Panc1 (cell line): ENCODE results near the gene IFITM1. TPM values are rescaled to one million over a fixed set of nuclear protein-coding genes. Genes with fewer than 3 reads are reported as not detected.
A peak's percentile ranks its signal among the peaks of the same experiment; 100 is the strongest.

ENCODE experiments used
- ATAC-seq: fragments of 200-7000 bp; cut with Tn5 transposase; 2 replicates; pipeline ENCODE4 v1.9.1; 2020; ENCODE audit warnings: mild to moderate bottlenecking, moderate library complexity
- BruUV-seq: library from RNA; stranded (reverse); fragments of 400-500 nt; replicated peaks from 2 replicates; lab custom pipeline; 2021; lab: Mats Ljungman, UMichigan
- CTCF ChIA-PET: fragments of 300-600 bp; sonication (Branson Sonifier 250); formaldehyde crosslinking; loops from one replicate; lab custom pipeline; 2022; ENCODE audit warnings: antibody characterized with exemption; lab: Charles Lee
- POLR2A ChIA-PET: fragments of 300-600 bp; sonication (Branson Sonifier 250); formaldehyde crosslinking; loops from one replicate; lab custom pipeline; 2022; ENCODE audit warnings: antibody characterized with exemption; lab: Charles Lee
- DNase-seq: peaks from one replicate; pipeline ENCODE4 v3.0.0-alpha.2; 2010; ENCODE audit warnings: low read depth, low spot score
- H3K27ac ChIP-seq: 2 replicates; pipeline ENCODE4 v1.5.1; 2011; ENCODE audit warnings: mild to moderate bottlenecking, low read length, inconsistent platforms
- H3K27me3 ChIP-seq: fragments of 200-500 bp; sonication (Bioruptor generic); 2 replicates; pipeline ENCODE4 v1.6.0; 2014; ENCODE audit warnings: low read length, inconsistent platforms; ENCODE audit not compliant: control insufficient read depth, insufficient read depth
- H3K36me3 ChIP-seq: fragments of 200-500 bp; sonication (Bioruptor generic); 2 replicates; pipeline ENCODE4 v1.5.1; 2014; ENCODE audit warnings: inconsistent platforms, mild to moderate bottlenecking, low read length, moderate library complexity; ENCODE audit not compliant: control insufficient read depth, insufficient read depth
- H3K4me1 ChIP-seq: 2 replicates; pipeline ENCODE4 v1.5.1; 2011; ENCODE audit warnings: inconsistent platforms, mild to moderate bottlenecking, low read length, moderate library complexity; ENCODE audit not compliant: control insufficient read depth, insufficient read depth
- H3K4me3 ChIP-seq, 2 experiments: 2 replicates each; pipeline ENCODE4 v1.5.1; 2011 to 2012; ENCODE audit warnings: low read depth in 2 of 2, low read length in 2 of 2, mild to moderate bottlenecking in 2 of 2, inconsistent platforms in 1 of 2, moderate library complexity in 1 of 2
- H3K9me3 ChIP-seq: fragments of 200-500 bp; sonication (Bioruptor generic); 2 replicates; pipeline ENCODE4 v1.5.1; 2014; ENCODE audit warnings: low read depth, mild to moderate bottlenecking, inconsistent platforms, low read length, moderate library complexity; ENCODE audit not compliant: control insufficient read depth, insufficient read depth
- POLR2AphosphoS5 ChIP-seq: IDR thresholded peaks from 2 replicates; pipeline ENCODE4 v1.6.1; 2012; ENCODE audit warnings: mild to moderate bottlenecking, low read depth, low read length, moderate library complexity
- REST ChIP-seq, 2 experiments: IDR thresholded peaks; 2 replicates each; pipeline ENCODE4 v1.6.1; 2011 to 2012; ENCODE audit warnings: low read depth in 2 of 2, control low read depth in 1 of 2, low read length in 1 of 2, mild to moderate bottlenecking in 1 of 2, moderate library complexity in 1 of 2; ENCODE audit not compliant: insufficient read depth in 1 of 2
- SIN3A ChIP-seq: IDR thresholded peaks from 2 replicates; pipeline ENCODE4 v1.6.1; 2012; ENCODE audit warnings: low read depth, mild to moderate bottlenecking, low read length, moderate library complexity, borderline replicate concordance; ENCODE audit not compliant: insufficient read depth
- TCF7L2 ChIP-seq: IDR thresholded peaks from 2 replicates; pipeline ENCODE4 v1.6.1; 2011; ENCODE audit warnings: mild to moderate bottlenecking, low read depth, low read length, inconsistent platforms
- in situ Hi-C: cut with HindIII; loops from 2 replicates; pipeline ENCODE4 v1.10.0; 2016; ENCODE audit warnings: low sequenced_read_pairs, low pct_unique_long_range_greater_than_20kb
- intact Hi-C: fragments of 100-400 bp; cut with micrococcal nuclease; formaldehyde crosslinking; loops from one replicate; pipeline ENCODE4 v1.10.0; 2022; ENCODE audit not compliant: unreplicated experiment
- total RNA-seq: library from RNA; stranded (reverse); gene quantifications from one replicate; pipeline ENCODE4 v1.2.1, GENCODE V29; 2021; ENCODE audit not compliant: unreplicated experiment
- TF ChIP-seq, protein P1 (sequence below): fragments of 450-650 bp; IDR thresholded peaks from 2 replicates; pipeline ENCODE4 v1.5.1; 2017; ENCODE audit warnings: mild to moderate bottlenecking

Gene IFITM1
- total RNA-seq, 1 experiment from 2014 or later: 66.3 TPM

DNA sequence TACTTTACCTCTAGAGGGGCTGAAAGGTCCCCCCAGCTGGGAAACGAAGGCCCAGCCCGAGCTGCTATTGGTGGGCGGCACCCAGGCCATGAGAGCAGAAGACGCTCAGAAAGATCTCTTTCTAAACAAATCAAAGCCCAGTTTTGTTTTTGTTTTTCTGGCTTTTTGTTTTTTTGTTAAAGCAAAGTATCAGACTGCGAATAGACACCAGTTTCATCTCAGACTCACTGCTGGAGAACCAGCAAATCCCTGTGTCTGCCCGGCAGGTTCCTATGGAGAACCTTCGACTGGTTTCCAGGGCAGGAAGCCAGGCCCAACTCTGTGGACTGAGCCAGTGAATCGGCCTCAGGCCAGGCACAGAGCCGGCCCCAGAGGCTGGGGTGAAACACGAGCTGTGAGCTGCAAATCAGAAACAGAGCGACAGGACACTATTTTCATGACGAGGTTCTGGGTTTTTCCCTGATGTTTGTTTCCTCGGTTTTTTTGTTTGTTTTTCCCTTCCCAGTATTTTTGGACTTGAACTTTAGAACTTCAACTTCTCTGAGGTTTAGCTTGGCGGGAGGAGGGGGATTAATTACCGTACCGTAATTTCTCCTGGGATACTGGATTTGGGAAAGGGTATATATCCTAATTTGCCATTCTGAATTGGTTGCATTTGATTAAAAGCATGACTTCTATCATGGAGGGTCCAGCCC lies 39.5 kb downstream of the IFITM1 start:
- H3K4me1 ChIP-seq: peaks cover 40% of the 10 kb centered on the region
- no peaks in the 10 kb centered on the region for H3K9me3 ChIP-seq
- no peaks in the 10 kb centered on the region for H3K36me3 ChIP-seq
- CTCF ChIA-PET: no interaction called here
- no peaks in the 10 kb centered on the region for H3K27me3 ChIP-seq
- no peak overlapping the region for H3K4me3 ChIP-seq
- POLR2A ChIA-PET: interaction anchor here (0.6 kb wide), 2 partner anchors 15 to 70 kb away, joined by 5 to 11 read pairs; no protein-coding TSS in a partner anchor
- no TSS peak for BruUV-seq
- TF ChIP-seq REST (IDR thresholded peaks at IDR 0.05; ENCODE audit: insufficient read depth in 1 of 2, low read depth in 2 of 2, low read length in 1 of 2): no peak
- no peak for TF ChIP-seq POLR2AphosphoS5
- TF ChIP-seq, protein P1, sequence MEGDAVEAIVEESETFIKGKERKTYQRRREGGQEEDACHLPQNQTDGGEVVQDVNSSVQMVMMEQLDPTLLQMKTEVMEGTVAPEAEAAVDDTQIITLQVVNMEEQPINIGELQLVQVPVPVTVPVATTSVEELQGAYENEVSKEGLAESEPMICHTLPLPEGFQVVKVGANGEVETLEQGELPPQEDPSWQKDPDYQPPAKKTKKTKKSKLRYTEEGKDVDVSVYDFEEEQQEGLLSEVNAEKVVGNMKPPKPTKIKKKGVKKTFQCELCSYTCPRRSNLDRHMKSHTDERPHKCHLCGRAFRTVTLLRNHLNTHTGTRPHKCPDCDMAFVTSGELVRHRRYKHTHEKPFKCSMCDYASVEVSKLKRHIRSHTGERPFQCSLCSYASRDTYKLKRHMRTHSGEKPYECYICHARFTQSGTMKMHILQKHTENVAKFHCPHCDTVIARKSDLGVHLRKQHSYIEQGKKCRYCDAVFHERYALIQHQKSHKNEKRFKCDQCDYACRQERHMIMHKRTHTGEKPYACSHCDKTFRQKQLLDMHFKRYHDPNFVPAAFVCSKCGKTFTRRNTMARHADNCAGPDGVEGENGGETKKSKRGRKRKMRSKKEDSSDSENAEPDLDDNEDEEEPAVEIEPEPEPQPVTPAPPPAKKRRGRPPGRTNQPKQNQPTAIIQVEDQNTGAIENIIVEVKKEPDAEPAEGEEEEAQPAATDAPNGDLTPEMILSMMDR: no peak
- no peak for TF ChIP-seq TCF7L2
- TF ChIP-seq SIN3A: no peak
- in situ Hi-C loops: no loop called here
- intact Hi-C loops: loop anchor here (10.0 kb wide), 1 partner anchor 139 kb away; no protein-coding TSS in a partner anchor
- DNase-seq: no peak
- ATAC-seq: peak; percentile 43
- peak overlapping the region; percentile 99 for H3K27ac ChIP-seq

- CTCF ChIA-PET: interaction anchor here (0.6 to 0.8 kb wide), 5 partner anchors 39 to 105 kb away, joined by 3 to 7 read pairs (median 4); no protein-coding TSS in a partner anchor
- Histone ChIP-seq H3K4me3 (peak overlapping the region; percentile 24 to 42), H3K9me3 (no peaks in the 10 kb centered on the region), H3K27me3 (no peaks in the 10 kb centered on the region), H3K27ac (peak overlapping the region; percentile 99), H3K36me3 (no peaks in the 10 kb centered on the region), H3K4me1 (peaks cover 35% of the 10 kb centered on the region)
- DNase-seq (peak; percentile 51), ATAC-seq (peak; percentile 91)
- in situ Hi-C loops: no loop called here
- TSS peak; percentile 99 for BruUV-seq
- TF ChIP-seq REST (IDR thresholded peaks at IDR 0.05; ENCODE audit: insufficient read depth in 1 of 2, low read depth in 2 of 2, low read length in 1 of 2) (peak in 1 of 2 experiments; percentile 78; a peak in 2 of 4 replicates), POLR2AphosphoS5 (peak; percentile 92), TCF7L2 (no peak; the same call in 1 of the 2 replicates), SIN3A (peak; percentile 91)
- TF ChIP-seq, protein P1: no peak
- intact Hi-C loops: loop anchor here (5.0 to 10.0 kb wide), 2 partner anchors 49 to 141 kb away; partner anchors contain the start of gene IFITM2
- POLR2A ChIA-PET: interaction anchor here (0.6 to 2.1 kb wide), 6 partner anchors 14 to 338 kb away, joined by 4 to 7 read pairs (median 6); no protein-coding TSS in a partner anchor
Measured at GRCh38 chr11:355581-356458, 42.0 kb downstream of the IFITM1 start.
